GM06990 (cell line): Measurements from ENCODE around the gene PPIE.

Experiments used
- DNase-seq: peaks from one replicate; pipeline ENCODE4 v3.0.0-alpha.2; 2011; ENCODE audit not compliant: insufficient read length; ENCODE audit errors: extremely low read depth
- H3K27me3 ChIP-seq: replicated peaks from 2 replicates; pipeline ENCODE4 v1.6.0; 2011; ENCODE audit warnings: low read length; ENCODE audit not compliant: control insufficient read depth, insufficient read depth
- H3K36me3 ChIP-seq: 2 replicates; pipeline ENCODE4 v1.5.1; 2011; ENCODE audit warnings: low read length; ENCODE audit not compliant: control insufficient read depth, insufficient read depth
- H3K4me3 ChIP-seq: replicated peaks from 2 replicates; pipeline ENCODE4 v1.5.1; 2011; ENCODE audit warnings: low read depth, mild to moderate bottlenecking, control low read depth, low read length
- TF ChIP-seq, protein P1 (sequence below): IDR thresholded peaks from 2 replicates; pipeline ENCODE4 v1.5.1; 2011; ENCODE audit warnings: low read length, control low read depth, mild to moderate bottlenecking, inconsistent platforms; ENCODE audit not compliant: insufficient read depth, poor library complexity, severe bottlenecking

PPIE gene

DNA sequence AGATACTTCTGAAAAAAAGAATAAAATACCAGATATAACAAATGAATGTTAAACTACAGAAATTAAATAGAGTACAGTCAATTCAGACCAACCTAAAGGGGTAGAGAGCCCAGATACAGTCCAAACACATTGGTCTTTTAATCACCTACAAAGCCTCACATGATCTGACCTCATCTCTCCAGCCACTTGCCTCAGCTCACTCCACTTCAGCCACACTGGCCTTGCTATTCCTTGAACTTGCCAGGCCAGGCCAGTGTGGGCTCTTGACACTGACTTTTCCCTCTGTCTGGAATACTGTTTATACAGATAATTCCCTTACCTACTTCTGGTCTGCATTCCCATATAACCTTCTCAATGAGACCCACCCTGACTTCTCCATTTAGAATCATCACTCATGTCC, 17.0 kb upstream of the PPIE start:
- Histone ChIP-seq H3K27me3 (no peaks in the 10 kb centered on the region), H3K36me3 (no peaks in the 10 kb centered on the region), H3K4me3 (no peak overlapping the region)
- no peak for DNase-seq
- TF ChIP-seq, protein P1, sequence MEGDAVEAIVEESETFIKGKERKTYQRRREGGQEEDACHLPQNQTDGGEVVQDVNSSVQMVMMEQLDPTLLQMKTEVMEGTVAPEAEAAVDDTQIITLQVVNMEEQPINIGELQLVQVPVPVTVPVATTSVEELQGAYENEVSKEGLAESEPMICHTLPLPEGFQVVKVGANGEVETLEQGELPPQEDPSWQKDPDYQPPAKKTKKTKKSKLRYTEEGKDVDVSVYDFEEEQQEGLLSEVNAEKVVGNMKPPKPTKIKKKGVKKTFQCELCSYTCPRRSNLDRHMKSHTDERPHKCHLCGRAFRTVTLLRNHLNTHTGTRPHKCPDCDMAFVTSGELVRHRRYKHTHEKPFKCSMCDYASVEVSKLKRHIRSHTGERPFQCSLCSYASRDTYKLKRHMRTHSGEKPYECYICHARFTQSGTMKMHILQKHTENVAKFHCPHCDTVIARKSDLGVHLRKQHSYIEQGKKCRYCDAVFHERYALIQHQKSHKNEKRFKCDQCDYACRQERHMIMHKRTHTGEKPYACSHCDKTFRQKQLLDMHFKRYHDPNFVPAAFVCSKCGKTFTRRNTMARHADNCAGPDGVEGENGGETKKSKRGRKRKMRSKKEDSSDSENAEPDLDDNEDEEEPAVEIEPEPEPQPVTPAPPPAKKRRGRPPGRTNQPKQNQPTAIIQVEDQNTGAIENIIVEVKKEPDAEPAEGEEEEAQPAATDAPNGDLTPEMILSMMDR, result no peak

- Histone ChIP-seq H3K4me3 (no peak overlapping the region), H3K36me3 (no peaks in the 10 kb centered on the region), H3K27me3 (no peaks in the 10 kb centered on the region)
- no peak for DNase-seq
- TF ChIP-seq, protein P1, result no peak
These were observed 16.2 kb upstream of the PPIE start for GRCh38 chr1:39722495-39722894.

GRCh38 chr1:39726600-39726999, 12.1 kb upstream of the PPIE start:
- DNase-seq, result no peak
- no peak overlapping the region for H3K4me3 ChIP-seq
- TF ChIP-seq, protein P1, result no peak
- no peaks in the 10 kb centered on the region for H3K27me3 ChIP-seq
- no peaks in the 10 kb centered on the region for H3K36me3 ChIP-seq

DNA sequence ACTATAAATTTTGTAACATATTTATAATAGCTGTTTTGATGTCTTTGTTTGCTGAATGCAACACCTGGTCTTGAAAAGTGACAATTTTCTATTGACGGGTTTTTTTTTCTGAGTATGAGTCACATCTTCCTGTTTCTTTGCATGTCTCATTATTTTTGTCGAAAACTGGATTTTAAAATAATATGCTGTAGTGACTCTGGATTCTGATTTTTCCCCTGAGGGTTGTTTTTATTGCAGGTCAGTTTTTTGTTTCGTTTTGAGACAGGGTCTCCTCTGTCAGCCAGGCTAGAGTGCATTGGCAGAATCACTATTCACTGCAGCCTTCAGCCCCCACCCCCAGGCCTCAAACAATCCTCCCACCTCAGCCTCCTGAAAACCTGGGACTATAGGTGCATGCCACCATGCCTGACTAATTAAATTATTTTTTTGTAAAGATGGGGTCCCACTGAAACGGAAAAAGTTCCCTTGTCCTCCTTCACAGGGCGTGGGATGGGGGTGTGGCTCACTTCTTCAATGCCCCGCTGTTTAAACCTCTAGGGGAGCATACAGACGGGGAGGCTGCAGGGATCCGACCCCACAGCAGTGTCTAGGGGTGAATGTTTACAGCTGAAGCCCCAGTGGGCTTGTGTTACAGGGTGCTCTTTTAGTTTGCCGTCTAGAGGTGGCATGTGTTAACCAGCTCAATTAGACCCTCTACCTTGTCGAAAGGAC, 11.3 kb upstream of the PPIE start:
- Histone ChIP-seq H3K27me3 (no peaks in the 10 kb centered on the region), H3K36me3 (no peaks in the 10 kb centered on the region), H3K4me3 (peak overlapping the region; percentile 41)
- peak; percentile 68 for DNase-seq
- TF ChIP-seq, protein P1, result no peak

DNA sequence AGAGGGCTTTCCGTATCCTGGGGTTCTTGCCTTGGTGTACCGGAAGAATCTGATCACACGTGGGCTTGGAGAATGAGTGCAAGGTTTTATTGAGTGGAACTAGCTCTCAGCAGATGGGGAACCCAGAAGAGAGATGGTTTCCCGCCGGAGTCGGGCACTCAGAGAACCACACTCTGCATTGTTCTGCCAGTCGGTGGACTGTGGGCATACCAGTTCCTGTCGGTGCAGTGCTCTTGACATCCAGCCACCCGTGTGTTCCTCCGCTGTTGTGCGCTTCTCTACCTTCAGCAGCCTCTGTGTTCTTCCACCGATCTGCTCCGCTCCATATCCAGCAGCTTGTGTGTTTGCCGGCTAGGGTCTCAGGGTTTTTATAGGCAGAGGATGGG, 10.8 kb upstream of the PPIE start:
- Histone ChIP-seq H3K4me3 (peak overlapping the region; percentile 41), H3K27me3 (no peaks in the 10 kb centered on the region), H3K36me3 (no peaks in the 10 kb centered on the region)
- DNase-seq, result no peak
- TF ChIP-seq, protein P1, result no peak

DNA sequence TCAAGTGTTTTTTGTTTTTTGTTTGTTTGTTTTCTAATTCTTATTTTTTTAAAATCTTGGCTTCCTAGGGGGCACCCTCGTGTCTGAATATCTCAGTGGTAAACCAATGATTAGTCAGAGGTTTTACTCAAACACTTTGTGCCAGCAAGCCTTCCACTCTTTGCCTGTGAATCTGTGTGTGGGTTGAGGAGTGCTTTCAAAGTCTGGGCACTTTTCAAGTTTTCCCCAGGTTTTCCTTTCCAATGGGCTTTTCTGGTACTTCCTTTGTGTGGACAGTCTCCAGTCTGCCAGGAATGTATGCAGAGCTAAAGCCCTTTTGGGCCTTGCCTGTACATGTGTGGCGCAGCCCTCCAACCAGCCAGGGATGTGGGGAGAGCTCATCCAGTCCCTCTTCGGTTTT, 9.7 kb upstream of the PPIE start:
- Histone ChIP-seq H3K36me3 (no peaks in the 10 kb centered on the region), H3K27me3 (no peaks in the 10 kb centered on the region), H3K4me3 (no peak overlapping the region)
- DNase-seq, result no peak
- TF ChIP-seq, protein P1, result no peak
